Body of pancreas (tissue), 4 donors: ENCODE data around the gene DRD1. TPM values are rescaled to one million over a fixed set of nuclear protein-coding genes. Genes with fewer than 3 reads are reported as not detected.

ENCODE experiments used
- ATAC-seq: fragments of 150-250 bp; one replicate; pipeline ENCODE4 v1.9.1; 2016
- DNase-seq, 4 donors: peaks; one replicate each; pipeline ENCODE4 v3.0.0-alpha.2; 2019
- H3K27ac ChIP-seq, 4 donors: fragments of 200-600 bp; sonication (generic); 1 replicate in 3 of 4; 2 replicates in 1 of 4; pipeline versions ENCODE4 v1.5.1 to v1.6.1; 2016 to 2019; ENCODE audit warnings: mild to moderate bottlenecking in 1 of 4, mixed read lengths in 1 of 4, moderate library complexity in 1 of 4
- H3K27me3 ChIP-seq, 2 donors: fragments of 200-600 bp; sonication (generic); one replicate each; pipeline ENCODE4 v1.6.0; 2016; ENCODE audit warnings: mild to moderate bottlenecking in 1 of 2
- H3K36me3 ChIP-seq, 2 donors: fragments of 200-600 bp; sonication (generic); replicated peaks in 1 of 2; 2 replicates each; pipeline ENCODE4 v1.5.1; 2016; ENCODE audit warnings: low read depth in 2 of 2; ENCODE audit not compliant: insufficient read depth in 1 of 2
- H3K4me1 ChIP-seq: fragments of 200-600 bp; sonication (generic); one replicate; pipeline ENCODE4 v1.6.0; 2016
- H3K4me3 ChIP-seq, 2 donors: fragments of 200-600 bp; sonication (generic); 1 replicate in 1 of 2; 2 replicates in 1 of 2; pipeline ENCODE4 v1.5.1; 2016 to 2019
- H3K9me3 ChIP-seq, 3 donors: fragments of 200-600 bp; sonication (generic); 1 replicate in 2 of 3; 2 replicates in 1 of 3; pipeline ENCODE4 v1.5.1; 2016
- POLR2A ChIP-seq, 3 donors: fragments of 450-650 bp; IDR thresholded peaks; one replicate each; pipeline ENCODE4 v1.6.1; 2016; ENCODE audit warnings: antibody characterized with exemption in 3 of 3, mild to moderate bottlenecking in 2 of 3
- WGBS, 2 donors: methylation state at CpG; one replicate each; pipeline ENCODE4 v1.1.5; 2017; 5-methylcytosine and 5-hydroxymethylcytosine counted together
- intact Hi-C: fragments of 100-400 bp; cut with DNase I; formaldehyde crosslinking; loops from one replicate; pipeline ENCODE4 v1.15.1; 2023
- total RNA-seq, 2 donors: library from RNA; depleted of rRNA; stranded (reverse); fragments of >200 nt; gene quantifications; one replicate each; pipeline ENCODE4 v1.1.0, GENCODE V29; 2016
- TF ChIP-seq, protein P1 (sequence below), 7 experiments: fragments of 450-650 bp in 4 of 7; fragments of 200-600 bp in 3 of 7; sonication (generic) in 3 of 7; IDR thresholded peaks; one replicate each; pipeline ENCODE4 v1.5.1; 2016 to 2019; ENCODE audit warnings: antibody characterized with exemption in 7 of 7

DRD1 gene
- total RNA-seq, 2 donors from 2014 or later = not detected

- peak overlapping the region in 3 of 4 donors; percentile 54 to 71 (median 70) for H3K27ac ChIP-seq
- no peak for ATAC-seq
- no peak for TF ChIP-seq POLR2A (IDR thresholded peaks at IDR 0.05)
- H3K4me1 ChIP-seq = peaks cover 15% of the 10 kb centered on the region
- H3K27me3 ChIP-seq = no peaks in the 10 kb centered on the region
- intact Hi-C loops = no loop called here
- 5 to 11% methylated on average over 10 to 12 of the region's 12 CpGs for WGBS, 2 donors
- H3K4me3 ChIP-seq = peak overlapping the region; percentile 76 to 80
- no peak for DNase-seq
- no peaks in the 10 kb centered on the region for H3K9me3 ChIP-seq
- H3K36me3 ChIP-seq = no peaks in the 10 kb centered on the region
Measured at GRCh38 chr5:175478008-175478383, 34.0 kb upstream of the DRD1 start.

DNA sequence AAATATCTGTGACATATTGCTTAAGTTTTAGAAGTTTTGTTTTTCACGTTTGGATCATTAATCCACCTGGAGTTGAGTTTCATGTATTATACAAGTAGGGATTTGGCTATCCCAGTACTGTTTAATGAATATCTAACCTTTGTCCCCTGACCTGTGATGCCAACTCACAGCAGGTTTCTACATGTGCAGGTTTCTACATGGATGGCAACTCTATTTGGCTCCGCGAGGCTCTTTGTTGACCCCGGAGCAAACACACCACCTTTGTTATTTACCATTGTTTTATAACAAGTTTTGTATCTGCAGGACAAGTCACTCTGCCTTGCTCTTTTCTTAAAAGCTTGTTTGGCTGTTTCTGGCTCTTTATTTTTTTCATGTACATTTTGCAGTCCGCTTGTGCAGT is 33.5 kb upstream of the DRD1 start:
- peaks cover 15% of the 10 kb centered on the region for H3K4me1 ChIP-seq
- H3K4me3 ChIP-seq = no peak overlapping the region
- H3K27ac ChIP-seq = no peak overlapping the region
- TF ChIP-seq POLR2A (IDR thresholded peaks at IDR 0.05) = no peak
- TF ChIP-seq, protein P1, sequence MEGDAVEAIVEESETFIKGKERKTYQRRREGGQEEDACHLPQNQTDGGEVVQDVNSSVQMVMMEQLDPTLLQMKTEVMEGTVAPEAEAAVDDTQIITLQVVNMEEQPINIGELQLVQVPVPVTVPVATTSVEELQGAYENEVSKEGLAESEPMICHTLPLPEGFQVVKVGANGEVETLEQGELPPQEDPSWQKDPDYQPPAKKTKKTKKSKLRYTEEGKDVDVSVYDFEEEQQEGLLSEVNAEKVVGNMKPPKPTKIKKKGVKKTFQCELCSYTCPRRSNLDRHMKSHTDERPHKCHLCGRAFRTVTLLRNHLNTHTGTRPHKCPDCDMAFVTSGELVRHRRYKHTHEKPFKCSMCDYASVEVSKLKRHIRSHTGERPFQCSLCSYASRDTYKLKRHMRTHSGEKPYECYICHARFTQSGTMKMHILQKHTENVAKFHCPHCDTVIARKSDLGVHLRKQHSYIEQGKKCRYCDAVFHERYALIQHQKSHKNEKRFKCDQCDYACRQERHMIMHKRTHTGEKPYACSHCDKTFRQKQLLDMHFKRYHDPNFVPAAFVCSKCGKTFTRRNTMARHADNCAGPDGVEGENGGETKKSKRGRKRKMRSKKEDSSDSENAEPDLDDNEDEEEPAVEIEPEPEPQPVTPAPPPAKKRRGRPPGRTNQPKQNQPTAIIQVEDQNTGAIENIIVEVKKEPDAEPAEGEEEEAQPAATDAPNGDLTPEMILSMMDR (IDR thresholded peaks at IDR 0.05) = no peak
- WGBS, 2 donors = 40 to 46% methylated on average over 5 of the region's 5 CpGs
- H3K36me3 ChIP-seq = no peaks in the 10 kb centered on the region
- intact Hi-C loops = no loop called here
- H3K27me3 ChIP-seq = no peaks in the 10 kb centered on the region
- H3K9me3 ChIP-seq = no peaks in the 10 kb centered on the region
- DNase-seq (no peak), ATAC-seq (no peak)

- H3K4me1 ChIP-seq = peaks cover 15% of the 10 kb centered on the region
- no peak overlapping the region for H3K4me3 ChIP-seq
- no peaks in the 10 kb centered on the region for H3K9me3 ChIP-seq
- WGBS, 2 donors = 44 to 50% methylated on average over 1 of the region's 1 CpG
- no peak overlapping the region for H3K27ac ChIP-seq
- H3K27me3 ChIP-seq = no peaks in the 10 kb centered on the region
- TF ChIP-seq, protein P1 (IDR thresholded peaks at IDR 0.05) = no peak
- TF ChIP-seq POLR2A (IDR thresholded peaks at IDR 0.05) = no peak
- H3K36me3 ChIP-seq = no peaks in the 10 kb centered on the region
- intact Hi-C loops = no loop called here
- no peak for ATAC-seq
- DNase-seq = no peak
Measured at GRCh38 chr5:175475248-175475647, 31.3 kb upstream of the DRD1 start.

DNA sequence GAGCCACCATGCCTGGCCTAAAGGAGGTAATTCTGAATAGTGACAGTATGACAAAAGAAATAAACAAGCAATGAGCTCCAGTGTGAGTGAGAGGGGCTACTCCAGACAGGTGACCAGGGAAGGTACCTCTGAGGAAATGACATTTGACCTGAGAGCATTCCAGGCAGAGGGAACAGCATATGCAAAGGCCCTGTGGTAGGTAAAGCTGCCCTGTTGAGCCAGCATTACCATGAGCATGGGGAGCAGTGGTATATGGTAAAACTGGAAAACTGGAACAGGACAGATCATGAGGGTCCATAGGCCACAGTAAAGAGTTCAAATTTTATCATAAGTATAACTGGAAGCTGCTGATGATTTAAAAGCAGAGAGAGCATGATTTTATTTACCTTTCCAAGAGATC is 28.4 kb upstream of the DRD1 start:
- Histone ChIP-seq H3K36me3 (no peaks in the 10 kb centered on the region), H3K4me1 (no peaks in the 10 kb centered on the region), H3K9me3 (no peaks in the 10 kb centered on the region), H3K27ac (no peak overlapping the region), H3K4me3 (no peak overlapping the region), H3K27me3 (no peaks in the 10 kb centered on the region)
- no peak for ATAC-seq
- intact Hi-C loops = no loop called here
- no peak for TF ChIP-seq POLR2A (IDR thresholded peaks at IDR 0.05)
- TF ChIP-seq, protein P1 (IDR thresholded peaks at IDR 0.05) = no peak
- DNase-seq = no peak

- intact Hi-C loops = no loop called here
- H3K27ac ChIP-seq = no peak overlapping the region
- H3K27me3 ChIP-seq = no peaks in the 10 kb centered on the region
- H3K4me3 ChIP-seq = no peak overlapping the region
- DNase-seq (no peak), ATAC-seq (no peak)
- H3K36me3 ChIP-seq = no peaks in the 10 kb centered on the region
- no peaks in the 10 kb centered on the region for H3K4me1 ChIP-seq
- WGBS, 2 donors = 55 to 78% methylated on average over 6 of the region's 6 CpGs
- H3K9me3 ChIP-seq = no peaks in the 10 kb centered on the region
- TF ChIP-seq POLR2A (IDR thresholded peaks at IDR 0.05) = no peak
- TF ChIP-seq, protein P1 (IDR thresholded peaks at IDR 0.05) = no peak
Measured at GRCh38 chr5:175471628-175472027, 27.6 kb upstream of the DRD1 start.
